Hematopoietic multipotent progenitor cell (in vitro differentiated cells): ENCODE results near the gene ACTL6B. TPM values are rescaled to one million over a fixed set of nuclear protein-coding genes. Genes with fewer than 3 reads are reported as not detected.

Source experiments
- DNase-seq, 3 donors: peaks; one replicate each; pipeline ENCODE4 v3.0.0-alpha.2; 2011 to 2015; ENCODE audit warnings: low read depth in 2 of 3, low spot score in 2 of 3
- total RNA-seq: library from RNA; depleted of rRNA; stranded (reverse); fragments of >200 nt; gene quantifications from one replicate; pipeline ENCODE4 v1.2.3, GENCODE V29; 2012

ACTL6B gene
- total RNA-seq, 1 donor, result not detected

DNA sequence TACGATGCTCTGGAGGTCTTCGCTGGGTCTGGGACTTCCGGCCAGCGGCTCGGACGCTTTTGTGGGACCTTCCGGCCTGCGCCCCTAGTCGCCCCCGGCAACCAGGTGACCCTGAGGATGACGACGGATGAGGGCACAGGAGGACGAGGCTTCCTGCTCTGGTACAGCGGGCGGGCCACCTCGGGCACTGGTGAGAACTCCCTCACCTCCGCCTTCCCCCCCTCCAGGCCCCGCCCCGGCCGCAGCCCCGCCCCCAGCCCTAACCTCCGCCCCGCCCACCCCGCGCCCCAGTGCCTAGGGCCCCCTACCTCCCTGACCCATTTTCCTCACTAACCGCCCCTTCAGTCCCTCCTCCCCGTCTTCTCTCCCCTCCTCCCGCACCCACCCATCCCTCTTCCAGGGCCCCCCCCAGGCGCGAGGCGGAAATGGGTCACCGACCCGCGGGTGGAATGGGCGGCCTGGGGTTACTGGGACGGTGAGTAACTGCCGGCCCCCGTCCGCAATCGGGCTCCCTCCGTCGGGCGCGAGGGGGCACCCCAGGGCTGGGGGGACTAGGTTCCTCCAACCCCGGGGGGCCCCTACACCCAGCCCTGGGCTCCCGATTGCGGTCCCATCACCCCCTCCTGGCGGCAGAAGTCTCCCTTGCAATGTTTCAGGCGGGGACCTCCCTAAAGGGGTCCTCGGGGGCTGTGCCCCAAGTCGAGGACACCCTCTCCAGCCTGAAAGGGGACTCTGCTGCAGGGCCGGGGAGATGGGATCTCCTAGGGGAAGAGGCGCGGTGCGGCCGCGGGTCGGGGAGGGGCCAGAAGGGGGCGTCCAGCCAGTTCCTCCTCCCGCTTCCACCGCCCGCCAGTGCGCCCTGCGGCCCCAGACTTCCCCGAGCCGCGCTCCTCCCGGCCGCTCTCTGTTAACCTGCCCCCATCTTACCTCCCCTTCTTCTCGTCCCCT is 51.9 kb downstream of the ACTL6B start:
- peak; percentile 53 to 80 (median 66) for DNase-seq

DNA sequence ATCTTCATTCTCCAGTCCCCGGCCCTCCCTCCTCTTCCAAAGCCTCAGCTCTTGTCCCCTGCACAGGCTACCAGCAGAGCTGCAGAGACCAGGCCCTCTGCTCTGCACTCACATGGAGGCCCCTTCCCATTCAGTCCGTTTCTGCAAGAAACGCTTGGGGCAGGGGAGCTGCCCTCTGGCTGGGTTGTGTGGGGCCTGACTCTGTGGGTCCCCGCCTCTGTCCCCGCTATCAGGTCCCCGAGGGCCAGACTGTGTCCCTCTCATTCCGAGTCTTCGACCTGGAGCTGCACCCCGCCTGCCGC is 52.6 kb downstream of the ACTL6B start:
- no peak for DNase-seq

DNA sequence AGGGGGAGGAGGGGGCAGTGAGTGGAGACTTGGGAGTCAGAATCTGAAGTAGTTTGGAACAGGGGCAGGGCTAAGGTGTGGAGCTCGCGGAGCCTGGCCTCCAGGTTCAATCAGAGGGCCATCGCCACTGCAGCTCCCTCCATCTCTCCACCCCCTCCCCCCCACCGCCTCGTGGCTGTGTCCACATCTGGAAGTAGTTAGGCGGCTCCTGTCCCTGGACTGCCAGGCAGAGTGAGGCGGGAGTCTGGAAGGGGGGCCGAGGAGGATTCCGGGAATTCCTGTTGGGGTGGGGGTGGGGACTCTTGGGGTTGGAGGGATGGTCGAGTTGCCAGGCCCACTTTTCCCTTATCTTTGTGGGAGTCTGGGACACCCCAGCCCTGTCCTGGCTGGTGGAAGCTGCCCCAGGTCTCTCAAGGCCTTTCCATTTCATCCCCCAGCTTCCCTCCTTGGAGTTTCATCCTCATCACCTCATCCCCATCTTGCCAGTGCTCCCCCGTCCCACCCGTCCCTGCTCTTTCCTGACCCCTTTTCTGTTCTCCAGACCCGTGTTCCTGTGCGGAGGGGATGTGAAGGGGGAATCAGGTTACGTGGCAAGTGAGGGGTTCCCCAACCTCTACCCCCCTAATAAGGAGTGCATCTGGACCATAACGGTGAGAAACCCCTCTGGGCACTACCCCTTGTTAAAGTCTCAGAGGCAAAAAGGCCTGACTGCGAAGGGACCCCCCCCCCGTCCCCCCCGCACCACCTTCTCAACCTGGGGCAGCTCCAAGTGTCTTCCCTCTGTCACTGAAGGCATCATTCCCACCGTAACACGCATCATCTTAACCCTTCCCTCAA is 53.1 kb downstream of the ACTL6B start:
- DNase-seq, result no peak

DNA sequence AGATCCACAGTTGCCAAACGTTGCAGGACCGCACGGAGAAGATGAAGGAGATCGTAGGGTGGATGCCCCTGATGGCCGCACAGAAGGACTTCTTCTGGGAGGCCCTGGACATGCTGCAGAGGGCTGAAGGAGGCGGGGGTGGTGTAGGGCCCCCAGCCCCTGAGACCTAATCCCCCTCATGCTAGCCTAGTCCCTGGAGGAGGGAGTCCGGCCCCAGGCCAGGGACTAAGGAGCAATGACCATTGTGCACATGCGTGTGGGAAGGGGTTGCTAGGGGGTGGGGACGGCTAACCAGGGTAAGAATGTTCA is 55.6 kb downstream of the ACTL6B start:
- DNase-seq, result no peak

DNA sequence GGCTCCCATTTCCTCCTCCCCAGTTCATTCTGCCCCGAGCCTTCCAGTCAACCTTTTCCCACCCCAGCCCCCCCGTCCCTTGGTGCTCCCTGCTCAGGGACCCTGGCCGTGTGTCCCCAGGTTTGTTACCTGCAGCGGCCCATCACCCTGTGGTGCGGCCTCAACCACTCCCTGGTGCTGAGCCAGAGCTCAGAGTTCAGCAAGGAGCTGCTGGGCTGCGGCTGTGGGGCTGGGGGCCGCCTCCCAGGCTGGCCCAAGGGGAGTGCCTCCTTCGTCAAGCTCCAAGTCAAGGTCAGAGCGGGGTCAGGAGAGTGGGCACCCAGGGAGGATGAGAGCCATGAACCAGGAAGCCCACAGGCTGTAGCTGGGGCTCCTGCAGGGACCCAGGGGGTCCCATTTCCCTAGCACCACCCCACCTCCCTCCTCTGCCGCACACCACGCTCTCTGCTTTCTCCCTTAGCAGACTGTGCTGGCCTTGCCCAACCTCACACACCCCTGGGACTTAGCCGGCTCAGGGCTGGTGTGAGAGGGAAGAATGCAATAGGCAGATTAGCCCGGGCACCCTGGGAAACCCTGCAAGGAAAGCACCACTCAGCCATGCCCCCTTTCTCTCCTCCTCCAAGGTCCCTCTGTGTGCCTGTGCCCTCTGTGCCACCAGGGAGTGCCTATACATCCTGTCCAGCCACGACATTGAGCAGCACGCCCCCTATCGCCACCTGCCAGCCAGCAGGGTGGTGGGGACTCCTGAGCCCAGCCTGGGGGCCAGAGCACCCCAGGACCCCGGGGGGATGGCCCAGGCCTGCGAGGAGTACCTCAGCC is 56.1 kb downstream of the ACTL6B start:
- DNase-seq, result no peak

DNA sequence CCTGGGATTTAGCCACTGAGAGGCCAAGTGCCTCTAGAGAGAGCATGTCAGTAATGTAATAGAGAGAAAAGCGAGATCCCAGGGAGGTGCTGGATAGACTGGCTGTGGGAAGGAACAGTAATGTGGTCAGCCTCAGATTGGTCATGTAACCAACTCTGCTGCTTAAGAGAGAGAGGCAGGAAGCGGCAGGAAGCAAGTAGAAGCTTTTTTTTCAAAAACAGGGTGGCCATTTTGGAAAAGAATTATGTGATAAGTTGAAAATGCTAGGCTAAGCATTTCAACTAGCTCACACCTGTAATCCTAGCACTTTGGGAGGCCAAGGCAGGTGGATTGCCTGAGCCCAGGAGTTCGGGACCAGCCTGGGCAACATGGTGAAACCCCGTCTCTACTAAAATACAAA is 57.8 kb downstream of the ACTL6B start:
- DNase-seq, result no peak

DNA sequence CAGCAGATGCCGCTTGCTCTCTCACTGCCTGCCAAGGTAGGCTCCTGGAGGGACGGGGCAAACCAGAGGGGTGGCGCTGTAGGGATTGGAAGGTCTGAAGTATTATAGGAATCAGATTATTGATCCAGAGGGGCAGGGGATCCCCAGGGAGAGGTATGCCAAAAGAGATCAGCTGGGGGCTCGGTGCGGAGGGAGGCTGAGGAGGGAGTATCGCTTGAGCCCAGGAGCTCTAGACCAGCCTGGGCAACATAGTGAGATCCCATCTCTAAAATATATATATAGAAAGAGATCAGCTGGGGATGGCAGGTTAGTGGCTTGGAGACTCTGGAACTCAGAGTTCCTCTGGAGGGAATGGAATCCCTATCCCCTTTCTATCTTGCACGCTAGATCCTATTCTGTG is 61.1 kb downstream of the ACTL6B start:
- no peak for DNase-seq

Other genes with a start within 250 kb of the ACTL6B start
- gene ZCWPW1, start 227.7 kb downstream of the ACTL6B start, total RNA-seq, result 2.4 TPM
- 88.3 TPM for gene MEPCE, start 226.6 kb downstream of the ACTL6B start, total RNA-seq
- gene PPP1R35, start 220.0 kb downstream of the ACTL6B start, total RNA-seq, result 43.1 TPM
- 0.27 TPM for gene SPACDR, start 192.2 kb downstream of the ACTL6B start, total RNA-seq
- 60.9 TPM for gene TSC22D4, start 177.2 kb downstream of the ACTL6B start, total RNA-seq
- under 0.01 TPM for gene NYAP1, start 172.5 kb downstream of the ACTL6B start, total RNA-seq
- gene AGFG2, start 117.2 kb downstream of the ACTL6B start, total RNA-seq, result 10.5 TPM
- 2.2 TPM for gene SAP25, start 82.5 kb downstream of the ACTL6B start, total RNA-seq
- 109 TPM for gene LRCH4, start 70.3 kb downstream of the ACTL6B start, total RNA-seq
- gene FBXO24, start 70.1 kb downstream of the ACTL6B start, total RNA-seq, result 0.81 TPM
- 0.81 TPM for gene PCOLCE, start 54.1 kb downstream of the ACTL6B start, total RNA-seq
- 12.1 TPM for gene MOSPD3, start 43.9 kb downstream of the ACTL6B start, total RNA-seq
- gene TFR2, start 14.9 kb downstream of the ACTL6B start, total RNA-seq, result 51.7 TPM
- gene GNB2, start 17.3 kb upstream of the ACTL6B start, total RNA-seq, result 121 TPM
- 36.9 TPM for gene GIGYF1, start 37.8 kb upstream of the ACTL6B start, total RNA-seq
- gene POP7, start 49.7 kb upstream of the ACTL6B start, total RNA-seq, result 31.8 TPM
- gene EPO, start 64.0 kb upstream of the ACTL6B start, total RNA-seq, result not detected
- 0.27 TPM for gene ZAN, start 77.1 kb upstream of the ACTL6B start, total RNA-seq
- gene EPHB4, start 171.1 kb upstream of the ACTL6B start, total RNA-seq, result 20.5 TPM
- 27.2 TPM for gene SLC12A9, start 196.3 kb upstream of the ACTL6B start, total RNA-seq
- gene TRIP6, start 210.9 kb upstream of the ACTL6B start, total RNA-seq, result 44.7 TPM
- gene SRRT, start 218.7 kb upstream of the ACTL6B start, total RNA-seq, result 67.6 TPM
- gene UFSP1, start 233.3 kb upstream of the ACTL6B start, total RNA-seq, result 4.6 TPM
- 0.27 TPM for gene ACHE, start 239.4 kb upstream of the ACTL6B start, total RNA-seq